IPS-NIHi7 (cell line): ENCODE results near the gene RET.

Experiments used
- DNase-seq: peaks from one replicate; pipeline ENCODE4 v3.0.0; 2012; ENCODE audit warnings: mixed read lengths; ENCODE audit errors: extremely low spot score

RET gene

GRCh38 chr10:43166207-43166879 is 89.5 kb downstream of the RET start:
- DNase-seq, result no peak

GRCh38 chr10:43166880-43167497 is 90.1 kb downstream of the RET start:
- no peak for DNase-seq

DNA sequence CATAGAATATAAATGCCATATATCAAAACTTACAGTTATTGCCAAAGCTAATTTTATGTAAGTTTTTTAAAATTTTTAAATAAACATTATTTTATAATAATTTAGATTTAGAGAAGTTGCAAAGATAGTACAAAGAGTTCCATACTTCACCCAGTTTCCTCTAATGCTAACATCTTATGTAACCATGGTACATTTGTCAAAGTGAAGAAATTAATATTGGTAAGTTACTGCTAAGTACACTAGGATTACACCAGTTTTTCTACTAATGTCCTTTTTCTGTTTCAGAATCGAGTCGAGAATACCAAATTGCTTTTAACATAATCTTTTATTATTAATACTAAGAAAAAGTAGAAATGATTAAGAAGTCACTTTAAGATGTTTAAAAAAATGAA is 90.6 kb downstream of the RET start:
- DNase-seq, result no peak

- no peak for DNase-seq
Measured at GRCh38 chr10:43170491-43170890, 93.6 kb downstream of the RET start.

DNA sequence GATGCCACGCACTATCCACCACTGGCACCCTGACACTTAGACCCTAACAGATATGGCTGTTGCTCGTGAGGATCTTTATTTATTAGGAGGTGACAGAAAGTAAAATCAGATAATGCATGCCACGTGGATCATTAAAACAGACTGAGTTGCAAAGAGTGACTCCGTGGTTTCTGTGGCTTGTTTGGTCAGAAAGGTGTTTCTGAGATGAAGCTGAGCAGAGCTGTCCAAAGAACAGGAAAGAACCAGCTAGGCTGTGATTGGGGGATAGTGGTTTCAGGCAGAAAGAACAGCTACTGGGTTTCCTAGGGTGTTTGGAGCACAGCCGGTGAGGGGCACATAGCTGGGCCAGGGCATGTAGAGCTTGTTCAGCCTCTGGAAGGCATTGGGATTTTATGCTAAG is 95.8 kb downstream of the RET start:
- no peak for DNase-seq

GRCh38 chr10:43173120-43173519 is 96.3 kb downstream of the RET start:
- no peak for DNase-seq

- no peak for DNase-seq
Measured at GRCh38 chr10:43174969-43175368, 98.1 kb downstream of the RET start.

DNA sequence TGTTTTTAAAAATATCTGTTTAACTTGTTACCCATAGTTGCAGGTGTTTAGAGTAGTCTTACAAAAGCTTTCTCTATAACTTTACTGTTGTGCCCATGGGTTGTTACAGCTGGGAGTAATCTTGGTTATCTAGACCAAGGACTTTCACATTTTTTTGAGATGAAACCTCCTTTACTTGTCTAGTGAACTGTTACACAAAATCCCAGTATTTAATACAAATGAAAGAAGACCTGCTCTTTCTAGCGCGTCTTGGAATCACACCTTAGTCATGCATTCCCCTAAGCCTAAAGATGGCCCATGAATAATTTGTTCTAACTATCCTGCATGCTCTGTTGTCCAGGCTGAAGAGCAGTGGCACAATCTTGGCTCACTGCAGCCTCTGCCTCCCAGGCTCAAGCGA is 99.4 kb downstream of the RET start:
- DNase-seq, result no peak

GRCh38 chr10:43177595-43177994 is 100.7 kb downstream of the RET start:
- no peak for DNase-seq
